Peyer's patch (tissue), 4 donors: ENCODE data around the gene TENT4A. TPM values are rescaled to one million over a fixed set of nuclear protein-coding genes. Genes with fewer than 3 reads are reported as not detected.

ENCODE experiments used
- DNase-seq, 3 donors: peaks; one replicate each; pipeline ENCODE4 v3.0.0-alpha.2; 2017 to 2019
- H3K27ac ChIP-seq, 4 donors: fragments of 200-600 bp; sonication (generic); one replicate each; pipeline ENCODE4 v1.5.1; 2016 to 2019
- H3K27me3 ChIP-seq, 2 donors: fragments of 200-600 bp; sonication (generic); one replicate each; pipeline ENCODE4 v1.5.1; 2019
- H3K36me3 ChIP-seq, 3 donors: fragments of 200-600 bp; sonication (generic); one replicate each; pipeline ENCODE4 v1.5.1; 2016 to 2019
- H3K4me1 ChIP-seq, 4 donors: fragments of 200-600 bp; sonication (generic); one replicate each; pipeline ENCODE4 v1.5.1; 2016 to 2019
- H3K4me3 ChIP-seq, 4 donors: fragments of 200-600 bp; sonication (generic); 1 replicate in 3 of 4; 2 replicates in 1 of 4; pipeline ENCODE4 v1.5.1; 2016 to 2019; ENCODE audit warnings: mild to moderate bottlenecking in 1 of 4
- H3K9me3 ChIP-seq, 4 donors: fragments of 200-600 bp; sonication (generic); one replicate each; pipeline ENCODE4 v1.5.1; 2016 to 2019; ENCODE audit warnings: mild to moderate bottlenecking in 1 of 4
- POLR2A ChIP-seq, 2 donors: fragments of 450-650 bp; IDR thresholded peaks; one replicate each; pipeline ENCODE4 v1.5.1; 2017; ENCODE audit warnings: antibody characterized with exemption in 2 of 2, mild to moderate bottlenecking in 2 of 2, moderate library complexity in 2 of 2
- total RNA-seq, 4 donors: library from RNA; depleted of rRNA; stranded (reverse); fragments of >200 nt; gene quantifications; one replicate each; pipeline ENCODE4 v1.1.0, GENCODE V29; 2016
- TF ChIP-seq, protein P1 (sequence below), 6 experiments: fragments of 450-650 bp in 4 of 6; fragments of 200-600 bp in 2 of 6; sonication (generic) in 1 of 6; IDR thresholded peaks; one replicate each; pipeline ENCODE4 v1.5.1; 2017 to 2019; ENCODE audit warnings: antibody characterized with exemption in 6 of 6, mild to moderate bottlenecking in 3 of 6, moderate library complexity in 1 of 6

The TENT4A gene
- total RNA-seq, 4 donors from 2014 or later = 28.0 to 71.8 (median 44.5) TPM

GRCh38 chr5:6700685-6701355, 12.4 kb upstream of the TENT4A start:
- Histone ChIP-seq H3K27ac (no peak overlapping the region), H3K4me3 (no peak overlapping the region)
- no peak for DNase-seq

GRCh38 chr5:6701491-6701890, 11.7 kb upstream of the TENT4A start:
- no peak overlapping the region for H3K4me3 ChIP-seq
- no peak overlapping the region for H3K27ac ChIP-seq
- H3K27me3 ChIP-seq = no peaks in the 10 kb centered on the region
- DNase-seq = no peak
- H3K36me3 ChIP-seq = no peaks in the 10 kb centered on the region
- TF ChIP-seq POLR2A (IDR thresholded peaks at IDR 0.05) = no peak
- TF ChIP-seq, protein P1, sequence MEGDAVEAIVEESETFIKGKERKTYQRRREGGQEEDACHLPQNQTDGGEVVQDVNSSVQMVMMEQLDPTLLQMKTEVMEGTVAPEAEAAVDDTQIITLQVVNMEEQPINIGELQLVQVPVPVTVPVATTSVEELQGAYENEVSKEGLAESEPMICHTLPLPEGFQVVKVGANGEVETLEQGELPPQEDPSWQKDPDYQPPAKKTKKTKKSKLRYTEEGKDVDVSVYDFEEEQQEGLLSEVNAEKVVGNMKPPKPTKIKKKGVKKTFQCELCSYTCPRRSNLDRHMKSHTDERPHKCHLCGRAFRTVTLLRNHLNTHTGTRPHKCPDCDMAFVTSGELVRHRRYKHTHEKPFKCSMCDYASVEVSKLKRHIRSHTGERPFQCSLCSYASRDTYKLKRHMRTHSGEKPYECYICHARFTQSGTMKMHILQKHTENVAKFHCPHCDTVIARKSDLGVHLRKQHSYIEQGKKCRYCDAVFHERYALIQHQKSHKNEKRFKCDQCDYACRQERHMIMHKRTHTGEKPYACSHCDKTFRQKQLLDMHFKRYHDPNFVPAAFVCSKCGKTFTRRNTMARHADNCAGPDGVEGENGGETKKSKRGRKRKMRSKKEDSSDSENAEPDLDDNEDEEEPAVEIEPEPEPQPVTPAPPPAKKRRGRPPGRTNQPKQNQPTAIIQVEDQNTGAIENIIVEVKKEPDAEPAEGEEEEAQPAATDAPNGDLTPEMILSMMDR (IDR thresholded peaks at IDR 0.05) = no peak
- no peaks in the 10 kb centered on the region for H3K9me3 ChIP-seq
- no peaks in the 10 kb centered on the region for H3K4me1 ChIP-seq

More at GRCh38 chr5:6700685-6701355, 12.4 kb upstream of the TENT4A start:
- H3K4me1 ChIP-seq = no peaks in the 10 kb centered on the region
- no peaks in the 10 kb centered on the region for H3K36me3 ChIP-seq
- no peak for TF ChIP-seq POLR2A (IDR thresholded peaks at IDR 0.05)
- TF ChIP-seq, protein P1 (IDR thresholded peaks at IDR 0.05) = no peak
- no peaks in the 10 kb centered on the region for H3K27me3 ChIP-seq
- H3K9me3 ChIP-seq = no peaks in the 10 kb centered on the region

DNA sequence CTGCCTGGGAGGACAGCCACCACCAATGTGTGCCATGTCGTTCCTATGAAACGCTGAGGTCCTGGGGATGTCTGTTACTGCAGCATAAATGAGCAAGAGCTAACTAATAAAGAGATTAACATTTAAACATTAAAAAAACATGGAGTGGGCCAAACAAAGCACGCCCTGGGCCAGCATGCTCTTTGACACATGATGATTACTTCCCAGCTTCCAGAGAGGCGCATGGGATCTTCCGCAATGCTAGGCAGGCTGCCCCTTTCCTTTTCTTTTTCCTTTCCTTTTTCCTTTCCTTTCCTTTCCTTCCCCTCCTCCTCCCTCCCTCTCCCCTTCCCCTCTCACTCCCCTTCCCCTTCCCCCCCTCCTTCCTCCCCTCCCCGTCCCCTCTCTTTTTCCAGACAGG, 10.6 kb upstream of the TENT4A start:
- no peak for TF ChIP-seq POLR2A (IDR thresholded peaks at IDR 0.05)
- TF ChIP-seq, protein P1 (IDR thresholded peaks at IDR 0.05) = no peak
- no peaks in the 10 kb centered on the region for H3K4me1 ChIP-seq
- H3K4me3 ChIP-seq = no peak overlapping the region
- no peak for DNase-seq
- no peaks in the 10 kb centered on the region for H3K27me3 ChIP-seq
- H3K27ac ChIP-seq = no peak overlapping the region
- no peaks in the 10 kb centered on the region for H3K9me3 ChIP-seq
- no peaks in the 10 kb centered on the region for H3K36me3 ChIP-seq

DNA sequence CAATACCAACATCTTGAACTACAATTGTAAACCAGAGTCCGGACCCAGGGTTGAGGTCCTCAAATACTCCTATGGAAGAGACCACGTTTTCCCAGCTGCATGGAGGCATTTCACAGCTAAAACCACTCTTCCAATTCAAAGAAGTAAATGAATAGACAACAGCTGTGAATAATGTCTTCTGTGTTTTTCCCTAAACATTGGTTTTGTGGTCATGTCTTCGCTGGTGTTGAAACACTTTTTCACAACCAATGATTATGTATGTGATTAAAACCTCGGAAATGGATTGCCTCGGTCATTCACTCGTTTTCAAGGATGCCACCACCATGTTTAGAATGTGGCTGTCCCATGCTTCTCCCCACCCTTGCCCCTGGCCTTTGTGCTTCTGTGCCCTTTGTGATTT, 9.4 kb upstream of the TENT4A start:
- Histone ChIP-seq H3K4me3 (no peak overlapping the region), H3K27me3 (no peaks in the 10 kb centered on the region), H3K9me3 (no peaks in the 10 kb centered on the region), H3K4me1 (no peaks in the 10 kb centered on the region), H3K36me3 (no peaks in the 10 kb centered on the region), H3K27ac (peak overlapping the region in 2 of 4 donors; percentile 5 to 61)
- DNase-seq = no peak
- TF ChIP-seq, protein P1 (IDR thresholded peaks at IDR 0.05) = no peak
- no peak for TF ChIP-seq POLR2A (IDR thresholded peaks at IDR 0.05)

- Histone ChIP-seq H3K27ac (peak overlapping the region in 2 of 4 donors; percentile 5 to 61), H3K27me3 (no peaks in the 10 kb centered on the region), H3K36me3 (no peaks in the 10 kb centered on the region), H3K4me3 (no peak overlapping the region), H3K9me3 (no peaks in the 10 kb centered on the region), H3K4me1 (no peaks in the 10 kb centered on the region)
- DNase-seq = no peak
- no peak for TF ChIP-seq POLR2A (IDR thresholded peaks at IDR 0.05)
- TF ChIP-seq, protein P1 (IDR thresholded peaks at IDR 0.05) = no peak
These were observed 8.8 kb upstream of the TENT4A start for GRCh38 chr5:6704361-6704851.
